ENCODE data around the gene DLG2. TPM values are rescaled to one million over a fixed set of nuclear protein-coding genes. Genes with fewer than 3 reads are reported as not detected.

The DLG2 gene
- total RNA-seq, 3 donors from 2014 or later (not counting 1 experiment from before 2014, with no cell fraction given) = 1.7 to 2.9 (median 2.2) TPM

DNA sequence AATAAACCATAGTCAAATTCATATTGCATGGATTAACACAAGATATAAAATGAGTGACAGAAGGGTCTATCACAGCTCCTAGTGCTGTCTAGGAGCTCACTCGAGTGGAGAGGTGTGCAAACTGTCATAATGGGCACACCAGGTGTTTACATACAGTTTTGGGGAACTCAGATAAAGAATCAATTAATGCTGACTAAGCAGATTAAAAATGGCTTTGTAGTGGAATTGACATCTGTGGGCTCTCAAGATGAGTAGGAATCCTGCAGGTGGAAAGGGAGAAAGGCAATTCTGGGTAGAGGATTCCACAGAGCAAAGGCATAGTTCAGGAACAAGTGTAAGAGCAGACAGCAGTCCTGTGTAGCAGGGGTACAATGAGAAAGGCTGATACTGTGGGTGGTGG, 1844.8 kb downstream of the DLG2 start:
- intact Hi-C loops (cut with micrococcal nuclease) = no loop called here
- no peak overlapping the region for H3K27ac ChIP-seq (ENCODE audit: low read length)
- WGBS (ENCODE audit: insufficient coverage) = 20% methylated on average over 1 of the region's 1 CpG

DNA sequence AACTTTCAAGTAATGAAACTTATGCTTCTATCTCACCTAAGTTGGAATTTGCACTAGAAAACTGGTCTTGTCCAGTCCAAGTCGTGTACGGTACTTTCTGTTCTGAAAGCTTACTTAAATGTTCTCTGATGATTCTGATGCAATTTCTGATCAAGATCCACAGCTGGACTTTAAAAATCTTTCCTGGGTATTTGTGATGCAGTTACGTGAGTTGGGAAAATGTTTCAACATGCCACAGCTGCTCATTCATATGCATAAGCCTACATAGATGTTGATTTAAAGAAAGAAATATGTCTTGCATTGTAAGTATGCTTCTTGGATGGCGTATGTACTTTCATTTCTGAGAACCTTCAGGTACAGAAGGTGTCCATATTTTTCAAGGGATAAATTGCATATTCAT, 1847.3 kb downstream of the DLG2 start:
- DNase-seq = no peak
- H3K9me3 Mint-ChIP-seq = peaks cover 4 to 6% of the 10 kb centered on the region in 2 donors
- H3K4me3 Mint-ChIP-seq = no peak overlapping the region
- intact Hi-C loops (cut with micrococcal nuclease) = no loop called here
- Histone ChIP-seq H3K27ac (ENCODE audit: low read length) (no peak overlapping the region), H3K9me3 (ENCODE audit: control insufficient read depth, insufficient read depth, low read length) (no peaks in the 10 kb centered on the region), H3K4me1 (ENCODE audit: control insufficient read depth, insufficient read depth, low read length) (no peaks in the 10 kb centered on the region), H3K27me3 (ENCODE audit: control insufficient read depth, insufficient read depth, low read length) (no peaks in the 10 kb centered on the region), H3K36me3 (ENCODE audit: control insufficient read depth, insufficient read depth, low read length) (no peaks in the 10 kb centered on the region), H3K4me3 (ENCODE audit: low read length) (no peak overlapping the region)
- no peaks in the 10 kb centered on the region for H3K4me1 Mint-ChIP-seq
- WGBS (ENCODE audit: insufficient coverage) = 93% methylated on average over 4 of the region's 4 CpGs
- H3K36me3 Mint-ChIP-seq = no peaks in the 10 kb centered on the region
- TF ChIP-seq, protein P1, sequence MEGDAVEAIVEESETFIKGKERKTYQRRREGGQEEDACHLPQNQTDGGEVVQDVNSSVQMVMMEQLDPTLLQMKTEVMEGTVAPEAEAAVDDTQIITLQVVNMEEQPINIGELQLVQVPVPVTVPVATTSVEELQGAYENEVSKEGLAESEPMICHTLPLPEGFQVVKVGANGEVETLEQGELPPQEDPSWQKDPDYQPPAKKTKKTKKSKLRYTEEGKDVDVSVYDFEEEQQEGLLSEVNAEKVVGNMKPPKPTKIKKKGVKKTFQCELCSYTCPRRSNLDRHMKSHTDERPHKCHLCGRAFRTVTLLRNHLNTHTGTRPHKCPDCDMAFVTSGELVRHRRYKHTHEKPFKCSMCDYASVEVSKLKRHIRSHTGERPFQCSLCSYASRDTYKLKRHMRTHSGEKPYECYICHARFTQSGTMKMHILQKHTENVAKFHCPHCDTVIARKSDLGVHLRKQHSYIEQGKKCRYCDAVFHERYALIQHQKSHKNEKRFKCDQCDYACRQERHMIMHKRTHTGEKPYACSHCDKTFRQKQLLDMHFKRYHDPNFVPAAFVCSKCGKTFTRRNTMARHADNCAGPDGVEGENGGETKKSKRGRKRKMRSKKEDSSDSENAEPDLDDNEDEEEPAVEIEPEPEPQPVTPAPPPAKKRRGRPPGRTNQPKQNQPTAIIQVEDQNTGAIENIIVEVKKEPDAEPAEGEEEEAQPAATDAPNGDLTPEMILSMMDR (IDR thresholded peaks at IDR 0.05) = no peak
- no peak for ATAC-seq
- no peak overlapping the region for H3K27ac Mint-ChIP-seq
- no peaks in the 10 kb centered on the region for H3K27me3 Mint-ChIP-seq (ENCODE audit: low read depth in 2 of 2)

More for the DNA sequence above, 1844.8 kb downstream of the DLG2 start:
- H3K4me1 Mint-ChIP-seq = no peaks in the 10 kb centered on the region
- H3K4me1 ChIP-seq (ENCODE audit: control insufficient read depth, insufficient read depth, low read length) = no peaks in the 10 kb centered on the region
- H3K4me3 Mint-ChIP-seq = no peak overlapping the region
- no peak overlapping the region for H3K27ac Mint-ChIP-seq
- TF ChIP-seq, protein P1 (IDR thresholded peaks at IDR 0.05) = no peak
- H3K27me3 ChIP-seq (ENCODE audit: control insufficient read depth, insufficient read depth, low read length) = no peaks in the 10 kb centered on the region
- H3K4me3 ChIP-seq (ENCODE audit: low read length) = no peak overlapping the region
- ATAC-seq = no peak
- H3K9me3 Mint-ChIP-seq = peaks cover 0 to 3% of the 10 kb centered on the region in 2 donors
- H3K9me3 ChIP-seq (ENCODE audit: control insufficient read depth, insufficient read depth, low read length) = no peaks in the 10 kb centered on the region
- no peaks in the 10 kb centered on the region for H3K36me3 ChIP-seq (ENCODE audit: control insufficient read depth, insufficient read depth, low read length)
- H3K27me3 Mint-ChIP-seq (ENCODE audit: low read depth in 2 of 2) = no peaks in the 10 kb centered on the region
- no peaks in the 10 kb centered on the region for H3K36me3 Mint-ChIP-seq
- DNase-seq = no peak

DNA sequence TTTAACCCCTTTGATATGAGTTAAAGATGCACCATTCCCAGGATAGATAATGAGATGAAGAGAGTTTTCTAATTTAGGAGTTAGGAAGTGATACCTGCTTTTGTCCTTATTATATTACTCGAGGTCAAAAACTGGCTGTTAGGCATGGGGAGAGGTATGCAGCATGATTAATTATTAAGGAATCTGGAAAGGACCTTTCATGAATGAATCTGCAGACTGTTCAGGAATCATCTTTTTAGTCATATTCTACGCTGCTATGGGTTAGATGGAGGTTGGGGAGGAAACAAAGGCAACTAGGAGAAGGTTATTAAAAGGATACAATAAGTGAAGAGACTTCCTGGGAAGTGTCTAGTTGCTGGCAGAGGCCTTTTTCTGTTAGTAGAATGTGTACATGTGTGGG, 1848.5 kb downstream of the DLG2 start:
- Mint-ChIP-seq H3K4me3 (no peak overlapping the region), H3K27me3 (ENCODE audit: low read depth in 2 of 2) (no peaks in the 10 kb centered on the region), H3K9me3 (peaks cover 4 to 6% of the 10 kb centered on the region in 2 donors), H3K27ac (no peak overlapping the region), H3K36me3 (no peaks in the 10 kb centered on the region), H3K4me1 (no peaks in the 10 kb centered on the region)
- no peaks in the 10 kb centered on the region for H3K9me3 ChIP-seq (ENCODE audit: control insufficient read depth, insufficient read depth, low read length)
- 86% methylated on average over 2 of the region's 2 CpGs for WGBS (ENCODE audit: insufficient coverage)
- no peaks in the 10 kb centered on the region for H3K4me1 ChIP-seq (ENCODE audit: control insufficient read depth, insufficient read depth, low read length)
- no peaks in the 10 kb centered on the region for H3K27me3 ChIP-seq (ENCODE audit: control insufficient read depth, insufficient read depth, low read length)
- intact Hi-C loops (cut with micrococcal nuclease) = no loop called here
- no peak for DNase-seq
- H3K4me3 ChIP-seq (ENCODE audit: low read length) = no peak overlapping the region
- TF ChIP-seq, protein P1 (IDR thresholded peaks at IDR 0.05) = no peak
- ATAC-seq = no peak
- H3K27ac ChIP-seq (ENCODE audit: low read length) = no peak overlapping the region
- no peaks in the 10 kb centered on the region for H3K36me3 ChIP-seq (ENCODE audit: control insufficient read depth, insufficient read depth, low read length)
